Body of pancreas (tissue), 4 donors: ENCODE measurements around the gene IRF6. TPM values are rescaled to one million over a fixed set of nuclear protein-coding genes. Genes with fewer than 3 reads are reported as not detected.

Source experiments
- ATAC-seq: fragments of 150-250 bp; one replicate; pipeline ENCODE4 v1.9.1; 2016
- DNase-seq, 4 donors: peaks; one replicate each; pipeline ENCODE4 v3.0.0-alpha.2; 2019
- H3K27ac ChIP-seq, 4 donors: fragments of 200-600 bp; sonication (generic); 1 replicate in 3 of 4; 2 replicates in 1 of 4; pipeline versions ENCODE4 v1.5.1 to v1.6.1; 2016 to 2019; ENCODE audit warnings: mild to moderate bottlenecking in 1 of 4, mixed read lengths in 1 of 4, moderate library complexity in 1 of 4
- H3K27me3 ChIP-seq, 2 donors: fragments of 200-600 bp; sonication (generic); one replicate each; pipeline ENCODE4 v1.6.0; 2016; ENCODE audit warnings: mild to moderate bottlenecking in 1 of 2
- H3K36me3 ChIP-seq, 2 donors: fragments of 200-600 bp; sonication (generic); replicated peaks in 1 of 2; 2 replicates each; pipeline ENCODE4 v1.5.1; 2016; ENCODE audit warnings: low read depth in 2 of 2; ENCODE audit not compliant: insufficient read depth in 1 of 2
- H3K4me1 ChIP-seq: fragments of 200-600 bp; sonication (generic); one replicate; pipeline ENCODE4 v1.6.0; 2016
- H3K4me3 ChIP-seq, 2 donors: fragments of 200-600 bp; sonication (generic); 1 replicate in 1 of 2; 2 replicates in 1 of 2; pipeline ENCODE4 v1.5.1; 2016 to 2019
- H3K9me3 ChIP-seq, 3 donors: fragments of 200-600 bp; sonication (generic); 1 replicate in 2 of 3; 2 replicates in 1 of 3; pipeline ENCODE4 v1.5.1; 2016
- POLR2A ChIP-seq, 3 donors: fragments of 450-650 bp; IDR thresholded peaks; one replicate each; pipeline ENCODE4 v1.6.1; 2016; ENCODE audit warnings: antibody characterized with exemption in 3 of 3, mild to moderate bottlenecking in 2 of 3
- WGBS, 2 donors: methylation state at CpG; one replicate each; pipeline ENCODE4 v1.1.5; 2017; 5-methylcytosine and 5-hydroxymethylcytosine counted together
- intact Hi-C: fragments of 100-400 bp; cut with DNase I; formaldehyde crosslinking; loops from one replicate; pipeline ENCODE4 v1.15.1; 2023
- total RNA-seq, 2 donors: library from RNA; depleted of rRNA; stranded (reverse); fragments of >200 nt; gene quantifications; one replicate each; pipeline ENCODE4 v1.1.0, GENCODE V29; 2016
- TF ChIP-seq, protein P1 (sequence below), 7 experiments: fragments of 450-650 bp in 4 of 7; fragments of 200-600 bp in 3 of 7; sonication (generic) in 3 of 7; IDR thresholded peaks; one replicate each; pipeline ENCODE4 v1.5.1; 2016 to 2019; ENCODE audit warnings: antibody characterized with exemption in 7 of 7

Gene IRF6
- total RNA-seq, 2 donors from 2014 or later: 13.2 to 20.0 TPM

DNA sequence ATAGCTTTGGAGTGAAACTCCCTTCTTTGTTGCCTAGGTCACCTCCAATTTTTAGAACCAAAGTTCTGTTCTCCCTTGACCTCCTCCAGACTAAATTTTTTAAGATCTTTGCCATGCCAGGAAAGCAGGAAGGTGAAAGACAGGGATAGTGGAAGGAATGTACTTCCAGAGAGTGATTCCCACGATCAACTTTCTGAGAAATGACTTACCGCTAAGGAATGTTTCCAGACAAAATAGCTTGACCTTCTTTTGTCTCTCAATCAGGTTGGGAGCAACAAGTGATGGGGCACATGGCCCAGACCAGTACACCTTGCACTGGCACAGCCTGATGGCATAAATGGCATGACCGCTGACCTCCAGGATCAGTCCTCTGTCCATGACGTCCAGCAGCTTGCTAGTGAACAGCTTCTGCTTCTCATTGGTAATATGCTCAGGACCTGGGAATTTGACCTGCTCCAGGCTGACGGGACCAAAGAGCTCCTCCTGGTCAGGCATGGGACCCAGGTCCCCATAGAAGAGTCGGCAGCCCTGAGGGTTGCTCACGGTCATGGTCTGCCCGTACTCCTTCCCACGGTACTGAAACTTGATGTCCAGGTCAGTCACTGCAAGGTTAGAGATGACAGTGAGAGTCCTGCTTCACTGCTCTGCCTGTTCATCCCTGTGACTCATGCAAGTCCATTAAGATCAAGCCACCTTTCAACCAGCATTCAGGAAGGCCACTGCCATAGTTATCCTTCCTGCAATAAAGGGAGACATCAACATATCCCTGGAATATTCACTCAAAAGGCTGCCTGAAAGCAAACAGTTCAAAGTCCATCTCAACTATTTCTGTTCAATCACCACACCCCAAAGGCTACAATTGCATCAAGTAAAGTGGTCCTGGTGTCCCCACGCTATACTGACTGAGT lies 15.4 kb downstream of the IRF6 start:
- WGBS, 2 donors: 91% methylated on average over 5 to 10 of the region's 10 CpGs
- Histone ChIP-seq H3K4me3 (no peak overlapping the region), H3K4me1 (peaks cover 24% of the 10 kb centered on the region), H3K9me3 (no peaks in the 10 kb centered on the region), H3K27ac (no peak overlapping the region), H3K36me3 (peaks cover 24 to 28% of the 10 kb centered on the region in 2 donors), H3K27me3 (no peaks in the 10 kb centered on the region)
- intact Hi-C loops: no loop called here
- ATAC-seq (no peak), DNase-seq (no peak)
- TF ChIP-seq POLR2A (IDR thresholded peaks at IDR 0.05): no peak
- TF ChIP-seq, protein P1, sequence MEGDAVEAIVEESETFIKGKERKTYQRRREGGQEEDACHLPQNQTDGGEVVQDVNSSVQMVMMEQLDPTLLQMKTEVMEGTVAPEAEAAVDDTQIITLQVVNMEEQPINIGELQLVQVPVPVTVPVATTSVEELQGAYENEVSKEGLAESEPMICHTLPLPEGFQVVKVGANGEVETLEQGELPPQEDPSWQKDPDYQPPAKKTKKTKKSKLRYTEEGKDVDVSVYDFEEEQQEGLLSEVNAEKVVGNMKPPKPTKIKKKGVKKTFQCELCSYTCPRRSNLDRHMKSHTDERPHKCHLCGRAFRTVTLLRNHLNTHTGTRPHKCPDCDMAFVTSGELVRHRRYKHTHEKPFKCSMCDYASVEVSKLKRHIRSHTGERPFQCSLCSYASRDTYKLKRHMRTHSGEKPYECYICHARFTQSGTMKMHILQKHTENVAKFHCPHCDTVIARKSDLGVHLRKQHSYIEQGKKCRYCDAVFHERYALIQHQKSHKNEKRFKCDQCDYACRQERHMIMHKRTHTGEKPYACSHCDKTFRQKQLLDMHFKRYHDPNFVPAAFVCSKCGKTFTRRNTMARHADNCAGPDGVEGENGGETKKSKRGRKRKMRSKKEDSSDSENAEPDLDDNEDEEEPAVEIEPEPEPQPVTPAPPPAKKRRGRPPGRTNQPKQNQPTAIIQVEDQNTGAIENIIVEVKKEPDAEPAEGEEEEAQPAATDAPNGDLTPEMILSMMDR (IDR thresholded peaks at IDR 0.05): no peak

DNA sequence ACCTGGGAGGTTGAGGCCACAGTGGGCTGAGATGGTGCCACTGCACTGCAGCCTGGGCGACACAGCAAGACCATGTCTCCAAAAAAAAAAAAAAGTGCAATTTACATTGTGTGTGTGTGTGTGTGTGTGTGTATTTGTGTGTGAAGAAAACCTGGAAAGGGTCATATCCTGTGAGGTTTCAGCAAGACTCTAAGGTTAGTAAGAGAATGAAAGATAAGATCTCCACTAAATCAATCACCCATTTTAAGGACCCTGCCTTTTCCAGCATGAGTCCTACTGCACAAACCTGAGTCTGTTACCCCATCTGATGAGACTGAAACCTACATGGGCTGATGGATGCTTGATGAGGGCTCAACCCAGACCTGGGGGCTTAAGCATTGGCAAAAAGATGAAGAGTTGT lies 16.7 kb downstream of the IRF6 start:
- no peak for TF ChIP-seq POLR2A (IDR thresholded peaks at IDR 0.05)
- TF ChIP-seq, protein P1 (IDR thresholded peaks at IDR 0.05): no peak
- Histone ChIP-seq H3K27ac (no peak overlapping the region), H3K9me3 (no peaks in the 10 kb centered on the region), H3K27me3 (no peaks in the 10 kb centered on the region), H3K4me3 (no peak overlapping the region), H3K36me3 (peaks cover 14 to 22% of the 10 kb centered on the region in 2 donors), H3K4me1 (peaks cover 30% of the 10 kb centered on the region)
- intact Hi-C loops: no loop called here
- DNase-seq: no peak
- no peak for ATAC-seq
- WGBS, 2 donors: 88 to 92% methylated on average over 1 of the region's 1 CpG

DNA sequence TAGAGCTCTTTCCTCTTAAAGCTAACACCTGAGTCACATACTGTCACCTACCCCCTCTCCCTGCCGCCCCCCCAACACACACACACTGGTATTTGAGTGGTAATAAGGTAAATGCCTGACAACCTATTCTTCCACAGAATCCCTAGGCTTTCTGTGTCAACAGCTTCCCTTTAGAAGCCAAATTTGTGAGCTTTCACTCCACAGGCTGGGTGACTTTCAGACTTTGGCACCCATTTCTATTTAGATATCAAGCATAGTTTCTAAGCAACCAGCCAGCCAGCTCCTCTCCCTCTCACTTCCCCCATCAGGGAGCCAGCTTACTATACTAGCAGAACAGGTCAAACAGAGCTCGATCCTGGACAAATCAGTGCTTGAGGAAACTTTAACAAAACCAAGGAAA lies 18.4 kb downstream of the IRF6 start:
- H3K27me3 ChIP-seq: no peaks in the 10 kb centered on the region
- no peaks in the 10 kb centered on the region for H3K9me3 ChIP-seq
- peak overlapping the region in 3 of 4 donors; percentile 66 to 81 (median 73) for H3K27ac ChIP-seq
- H3K4me3 ChIP-seq: no peak overlapping the region
- H3K36me3 ChIP-seq: peaks cover 12 to 20% of the 10 kb centered on the region in 2 donors
- intact Hi-C loops: no loop called here
- peaks cover 38% of the 10 kb centered on the region for H3K4me1 ChIP-seq
- 15 to 31% methylated on average over 2 of the region's 2 CpGs for WGBS, 2 donors
- peak; percentile 72 to 91 (median 80) for DNase-seq
- TF ChIP-seq, protein P1 (IDR thresholded peaks at IDR 0.05): no peak
- no peak for TF ChIP-seq POLR2A (IDR thresholded peaks at IDR 0.05)
- ATAC-seq: peak; percentile 77

DNA sequence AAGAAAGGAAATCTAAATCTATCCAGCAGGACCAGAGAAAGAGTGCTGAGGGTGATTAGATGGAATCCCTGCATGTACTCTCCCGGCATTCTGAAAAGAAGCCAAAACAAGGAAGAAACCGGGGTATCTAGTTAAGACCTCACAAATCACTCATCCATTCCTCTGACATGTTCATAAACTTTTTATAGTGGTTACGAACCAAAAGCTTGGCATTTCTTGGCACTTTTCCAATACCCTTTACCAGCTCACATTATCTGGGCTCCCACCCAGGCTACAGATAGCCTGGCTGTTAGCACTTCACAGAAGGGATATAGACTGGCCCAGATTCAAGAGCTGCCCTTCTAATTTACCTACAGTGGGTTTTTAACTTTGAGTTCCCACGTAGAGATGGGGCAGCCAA lies 19.8 kb downstream of the IRF6 start:
- Histone ChIP-seq H3K4me3 (no peak overlapping the region), H3K4me1 (peaks cover 38% of the 10 kb centered on the region), H3K27me3 (no peaks in the 10 kb centered on the region), H3K27ac (peak overlapping the region in 2 of 4 donors; percentile 66 to 81), H3K9me3 (no peaks in the 10 kb centered on the region), H3K36me3 (peaks cover 9 to 19% of the 10 kb centered on the region in 2 donors)
- TF ChIP-seq, protein P1 (IDR thresholded peaks at IDR 0.05): no peak
- TF ChIP-seq POLR2A (IDR thresholded peaks at IDR 0.05): no peak
- ATAC-seq: no peak
- intact Hi-C loops: no loop called here
- DNase-seq: no peak
- WGBS, 2 donors: 66 to 82% methylated on average over 4 of the region's 4 CpGs
